PC-9 (cell line): ENCODE results near the gene NINJ2.

Experiments used
- EZH2 ChIP-seq: fragments of 200-600 bp; sonication (generic); IDR thresholded peaks from 2 replicates; pipeline ENCODE4 v1.8.0; 2017; ENCODE audit warnings: antibody characterized with exemption, low read depth
- TF ChIP-seq, protein P1 (sequence below): fragments of 200-600 bp; sonication (generic); conservative IDR thresholded peaks from 2 replicates; pipeline ENCODE4 v1.6.1; 2017; ENCODE audit warnings: mixed run types, antibody characterized with exemption, mild to moderate bottlenecking, moderate library complexity

DNA sequence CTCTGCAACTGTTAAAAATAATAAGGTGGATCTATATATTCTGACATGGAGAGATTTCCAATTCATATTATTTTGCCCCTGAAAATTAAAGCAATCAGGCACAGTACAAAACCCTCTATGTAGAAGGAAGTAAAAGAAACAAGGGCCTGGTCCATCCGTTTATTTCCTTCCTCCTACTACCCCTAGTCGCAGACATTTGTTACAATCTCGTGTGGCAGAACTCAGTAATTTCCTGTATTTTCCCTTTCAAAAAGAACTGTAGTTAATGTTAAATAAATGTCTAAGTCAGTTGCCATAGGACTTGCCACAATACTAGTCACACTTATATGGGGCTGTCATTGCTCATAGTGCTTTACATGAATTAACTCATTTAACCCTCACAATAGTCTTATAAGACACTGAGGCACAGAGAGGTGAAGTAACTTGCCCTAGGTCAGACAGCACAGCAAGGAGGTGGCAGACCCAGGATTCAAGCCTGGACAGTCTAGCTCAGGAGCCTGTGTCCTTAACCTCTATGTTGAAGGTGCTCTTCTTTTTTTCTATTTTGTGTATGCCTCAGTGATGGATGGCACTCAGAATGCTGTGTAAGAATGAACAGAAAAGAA lies 24.2 kb downstream of the NINJ2 start:
- no peak for TF ChIP-seq EZH2
- TF ChIP-seq, protein P1, sequence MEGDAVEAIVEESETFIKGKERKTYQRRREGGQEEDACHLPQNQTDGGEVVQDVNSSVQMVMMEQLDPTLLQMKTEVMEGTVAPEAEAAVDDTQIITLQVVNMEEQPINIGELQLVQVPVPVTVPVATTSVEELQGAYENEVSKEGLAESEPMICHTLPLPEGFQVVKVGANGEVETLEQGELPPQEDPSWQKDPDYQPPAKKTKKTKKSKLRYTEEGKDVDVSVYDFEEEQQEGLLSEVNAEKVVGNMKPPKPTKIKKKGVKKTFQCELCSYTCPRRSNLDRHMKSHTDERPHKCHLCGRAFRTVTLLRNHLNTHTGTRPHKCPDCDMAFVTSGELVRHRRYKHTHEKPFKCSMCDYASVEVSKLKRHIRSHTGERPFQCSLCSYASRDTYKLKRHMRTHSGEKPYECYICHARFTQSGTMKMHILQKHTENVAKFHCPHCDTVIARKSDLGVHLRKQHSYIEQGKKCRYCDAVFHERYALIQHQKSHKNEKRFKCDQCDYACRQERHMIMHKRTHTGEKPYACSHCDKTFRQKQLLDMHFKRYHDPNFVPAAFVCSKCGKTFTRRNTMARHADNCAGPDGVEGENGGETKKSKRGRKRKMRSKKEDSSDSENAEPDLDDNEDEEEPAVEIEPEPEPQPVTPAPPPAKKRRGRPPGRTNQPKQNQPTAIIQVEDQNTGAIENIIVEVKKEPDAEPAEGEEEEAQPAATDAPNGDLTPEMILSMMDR: no peak
